Suprapubic skin (tissue), 4 donors: ENCODE results near the gene TMSB15A.
"Not testable (repeated sequence)": the region's sequence is repeated elsewhere in the genome, so short reads cannot be mapped to it uniquely, and the experiment has no call there.

Experiments
- POLR2A ChIP-seq, 2 donors: fragments of 450-650 bp; IDR thresholded peaks; one replicate each; pipeline ENCODE4 v1.6.1; 2017; ENCODE audit warnings: antibody characterized with exemption in 2 of 2, mild to moderate bottlenecking in 2 of 2, moderate library complexity in 2 of 2
- POLR2AphosphoS5 ChIP-seq, 3 donors: sonication (generic); formaldehyde crosslinking; IDR thresholded peaks; one replicate each; pipeline ENCODE4 v1.6.1; 2017; ENCODE audit warnings: antibody characterized with exemption in 3 of 3

- not testable (repeated sequence) for TF ChIP-seq POLR2AphosphoS5, POLR2A (IDR thresholded peaks at IDR 0.05)
Observed at GRCh38 chrX:102470215-102470614, 46.3 kb downstream of the TMSB15A start.
